ENCODE results near the gene WNT3A. TPM values are rescaled to one million over a fixed set of nuclear protein-coding genes. Genes with fewer than 3 reads are reported as not detected.

The WNT3A gene
- not detected in 2 replicates for total RNA-seq (2021)
- not detected for Bru-seq, nascent RNA
- not detected for BruChase-seq, experiment 1, labeled RNA remaining after a 2-hour chase
- BruChase-seq, experiment 2, labeled RNA remaining after a 6-hour chase, result not detected
- long read RNA-seq, result 0 reads

GRCh38 chr1:228006786-228007048 is at the start of gene WNT3A:
TSS of gene WNT3A (plus strand) at chr1:228006998. CDS start at chr1:228007129, 131 bp downstream.
- intact Hi-C loops (cut with micrococcal nuclease; ENCODE audit: unreplicated experiment), result no loop called here
- no peak for TF ChIP-seq CTCF (conservative IDR thresholded peaks at IDR 0.05; ENCODE audit: low read depth, low read length)
- TF ChIP-seq EZH2 (IDR thresholded peaks at IDR 0.05; ENCODE audit: borderline replicate concordance, low read depth, low read length, poor library complexity, severe bottlenecking), result no peak
- no TSS peak for BruUV-seq (replicated peaks)
- no peaks in the 10 kb centered on the region for H3K36me3 ChIP-seq (ENCODE audit: insufficient read depth, low read length, poor library complexity, severe bottlenecking)
- H3K4me1 ChIP-seq (ENCODE audit: insufficient read depth, low read length, poor library complexity, severe bottlenecking), result no peaks in the 10 kb centered on the region
- no peak within 1 kb of the TSS for H3K4me3 ChIP-seq (ENCODE audit: low read depth, low read length, poor library complexity, severe bottlenecking)
- POLR2A ChIA-PET (ENCODE audit: low non-redundant PET), result no interaction called here
- DNase-seq (ENCODE audit: low spot score), result no peak
- CTCF ChIA-PET, result interaction anchor here (0.7 kb wide), 1 partner anchor 472 kb away, joined by 3 read pairs; no protein-coding TSS in a partner anchor
- no peak within 1 kb of the TSS for H3K27ac ChIP-seq (ENCODE audit: low read depth, low read length, poor library complexity, severe bottlenecking)
- H3K27me3 ChIP-seq (replicated peaks; ENCODE audit: insufficient read depth, low read depth, low read length, poor library complexity), result peaks cover 92% of the 10 kb centered on the region
- no peaks in the 10 kb centered on the region for H3K9me3 ChIP-seq (ENCODE audit: low read depth, low read length, poor library complexity, severe bottlenecking)

GRCh38 chr1:227958617-227959324 is 48.0 kb upstream of the WNT3A start:
- Histone ChIP-seq H3K9me3 (ENCODE audit: low read depth, low read length, poor library complexity, severe bottlenecking) (peaks cover 7% of the 10 kb centered on the region), H3K4me3 (ENCODE audit: low read depth, low read length, poor library complexity, severe bottlenecking) (no peak overlapping the region), H3K27me3 (replicated peaks; ENCODE audit: insufficient read depth, low read depth, low read length, poor library complexity) (peaks cover 37% of the 10 kb centered on the region), H3K4me1 (ENCODE audit: insufficient read depth, low read length, poor library complexity, severe bottlenecking) (no peaks in the 10 kb centered on the region), H3K27ac (ENCODE audit: low read depth, low read length, poor library complexity, severe bottlenecking) (no peak overlapping the region), H3K36me3 (ENCODE audit: insufficient read depth, low read length, poor library complexity, severe bottlenecking) (no peaks in the 10 kb centered on the region)
- POLR2A ChIA-PET (ENCODE audit: low non-redundant PET), result no interaction called here
- BruUV-seq (replicated peaks), result no TSS peak
- CTCF ChIA-PET, result no interaction called here
- TF ChIP-seq CTCF (conservative IDR thresholded peaks at IDR 0.05; ENCODE audit: low read depth, low read length) (no peak), EZH2 (IDR thresholded peaks at IDR 0.05; ENCODE audit: borderline replicate concordance, low read depth, low read length, poor library complexity, severe bottlenecking) (no peak)
- DNase-seq (ENCODE audit: low spot score), result no peak
- intact Hi-C loops (cut with micrococcal nuclease; ENCODE audit: unreplicated experiment), result no loop called here

GRCh38 chr1:227959325-227959860 is 47.4 kb upstream of the WNT3A start:
- BruUV-seq (replicated peaks), result no TSS peak
- H3K4me3 ChIP-seq (ENCODE audit: low read depth, low read length, poor library complexity, severe bottlenecking), result no peak overlapping the region
- no peak overlapping the region for H3K27ac ChIP-seq (ENCODE audit: low read depth, low read length, poor library complexity, severe bottlenecking)
- ChIA-PET CTCF (interaction anchor here (0.7 kb wide), 1 partner anchor 31 kb away, joined by 3 read pairs; no protein-coding TSS in a partner anchor), POLR2A (ENCODE audit: low non-redundant PET) (no interaction called here)
- H3K4me1 ChIP-seq (ENCODE audit: insufficient read depth, low read length, poor library complexity, severe bottlenecking), result no peaks in the 10 kb centered on the region
- H3K9me3 ChIP-seq (ENCODE audit: low read depth, low read length, poor library complexity, severe bottlenecking), result peaks cover 7% of the 10 kb centered on the region
- intact Hi-C loops (cut with micrococcal nuclease; ENCODE audit: unreplicated experiment), result no loop called here
- no peaks in the 10 kb centered on the region for H3K36me3 ChIP-seq (ENCODE audit: insufficient read depth, low read length, poor library complexity, severe bottlenecking)
- DNase-seq (ENCODE audit: low spot score), result no peak
- TF ChIP-seq CTCF (conservative IDR thresholded peaks at IDR 0.05; ENCODE audit: low read depth, low read length) (no peak), EZH2 (IDR thresholded peaks at IDR 0.05; ENCODE audit: borderline replicate concordance, low read depth, low read length, poor library complexity, severe bottlenecking) (no peak)
- peaks cover 37% of the 10 kb centered on the region for H3K27me3 ChIP-seq (replicated peaks; ENCODE audit: insufficient read depth, low read depth, low read length, poor library complexity)
